ENCODE results near the gene TOB2. TPM values are rescaled to one million over a fixed set of nuclear protein-coding genes. Genes with fewer than 3 reads are reported as not detected.

Gene TOB2
- polyA plus RNA-seq, 1 experiment = 24.3 TPM

DNA sequence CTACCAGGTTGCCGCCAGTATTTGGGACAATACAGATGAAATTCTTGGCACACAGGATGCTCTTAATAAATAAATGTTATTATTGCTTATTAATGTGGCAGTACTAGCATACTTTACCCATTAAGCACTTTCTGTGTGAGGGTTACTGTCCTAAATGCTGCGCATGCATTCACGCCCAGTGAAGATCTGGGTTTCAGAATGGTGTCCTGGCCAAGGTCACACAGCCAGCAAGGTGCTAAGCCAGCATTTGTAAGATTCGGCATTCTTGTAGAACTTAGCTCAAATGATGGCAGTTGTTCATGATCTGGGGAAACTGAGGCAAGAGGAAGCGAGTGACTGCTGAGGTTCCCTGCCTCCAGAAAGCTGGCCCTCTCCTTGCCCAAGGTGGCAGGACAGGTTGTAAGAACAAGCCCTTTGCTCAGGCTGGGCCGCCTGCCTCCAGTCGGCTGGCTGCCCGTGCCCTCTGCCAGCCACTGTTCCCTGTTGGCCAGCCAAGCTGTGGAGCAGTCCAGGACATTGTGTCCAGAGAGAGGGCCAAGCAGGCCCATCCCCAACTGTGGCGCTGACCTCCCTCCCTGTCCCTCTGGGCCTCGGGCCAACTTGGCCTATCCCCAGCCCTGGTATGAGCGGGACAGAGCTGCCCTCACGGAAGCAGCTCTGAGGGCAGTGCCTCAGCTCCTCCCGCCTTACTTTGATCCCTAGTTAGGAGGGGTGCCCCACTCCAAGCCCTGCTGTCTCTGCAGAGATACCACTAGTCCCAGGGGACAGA lies 28.8 kb downstream of the TOB2 start:
- Histone ChIP-seq H3K36me3 (ENCODE audit: control insufficient read depth, insufficient read depth, low read length) (no peaks in the 10 kb centered on the region), H3K27me3 (ENCODE audit: control insufficient read depth, insufficient read depth, low read length) (no peaks in the 10 kb centered on the region), H3K4me3 (ENCODE audit: low read depth, low read length) (no peak overlapping the region)
- TF ChIP-seq, protein P1, sequence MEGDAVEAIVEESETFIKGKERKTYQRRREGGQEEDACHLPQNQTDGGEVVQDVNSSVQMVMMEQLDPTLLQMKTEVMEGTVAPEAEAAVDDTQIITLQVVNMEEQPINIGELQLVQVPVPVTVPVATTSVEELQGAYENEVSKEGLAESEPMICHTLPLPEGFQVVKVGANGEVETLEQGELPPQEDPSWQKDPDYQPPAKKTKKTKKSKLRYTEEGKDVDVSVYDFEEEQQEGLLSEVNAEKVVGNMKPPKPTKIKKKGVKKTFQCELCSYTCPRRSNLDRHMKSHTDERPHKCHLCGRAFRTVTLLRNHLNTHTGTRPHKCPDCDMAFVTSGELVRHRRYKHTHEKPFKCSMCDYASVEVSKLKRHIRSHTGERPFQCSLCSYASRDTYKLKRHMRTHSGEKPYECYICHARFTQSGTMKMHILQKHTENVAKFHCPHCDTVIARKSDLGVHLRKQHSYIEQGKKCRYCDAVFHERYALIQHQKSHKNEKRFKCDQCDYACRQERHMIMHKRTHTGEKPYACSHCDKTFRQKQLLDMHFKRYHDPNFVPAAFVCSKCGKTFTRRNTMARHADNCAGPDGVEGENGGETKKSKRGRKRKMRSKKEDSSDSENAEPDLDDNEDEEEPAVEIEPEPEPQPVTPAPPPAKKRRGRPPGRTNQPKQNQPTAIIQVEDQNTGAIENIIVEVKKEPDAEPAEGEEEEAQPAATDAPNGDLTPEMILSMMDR (IDR thresholded peaks at IDR 0.05; ENCODE audit: insufficient read depth, low read depth, low read length) = no peak
- ChIA-PET POLR2A (no interaction called here), CTCF (interaction anchor here (0.6 to 1.2 kb wide), 2 partner anchors 14 to 219 kb away, joined by 3 to 5 read pairs; no protein-coding TSS in a partner anchor)
- no peak for DNase-seq (ENCODE audit: low read depth)

DNA sequence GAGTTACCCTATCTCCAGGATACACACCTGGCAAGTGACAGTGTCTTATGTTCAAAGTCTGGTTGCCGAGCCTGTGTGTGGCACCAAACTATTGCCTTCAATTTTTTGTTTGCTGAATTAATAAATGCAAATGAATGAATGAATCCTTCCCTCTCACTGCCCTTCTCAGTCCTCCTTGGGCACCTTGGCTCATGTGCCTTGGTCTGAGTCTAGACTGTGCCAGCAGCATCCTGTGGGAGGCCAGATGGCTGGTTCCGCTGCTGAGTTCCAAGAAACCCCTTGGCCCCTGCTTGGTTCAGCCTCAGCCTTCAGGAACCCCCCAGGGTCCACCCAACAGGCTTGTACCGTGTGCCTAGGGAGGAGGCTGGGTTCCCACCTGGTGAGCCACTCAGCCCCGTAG lies 31.0 kb downstream of the TOB2 start:
- Histone ChIP-seq H3K36me3 (ENCODE audit: control insufficient read depth, insufficient read depth, low read length) (no peaks in the 10 kb centered on the region), H3K4me3 (ENCODE audit: low read depth, low read length) (no peak overlapping the region), H3K27me3 (ENCODE audit: control insufficient read depth, insufficient read depth, low read length) (no peaks in the 10 kb centered on the region)
- ChIA-PET CTCF (interaction anchor here (0.8 kb wide), 1 partner anchor 112 kb away, joined by 4 read pairs; no protein-coding TSS in a partner anchor), POLR2A (no interaction called here)
- TF ChIP-seq, protein P1 (IDR thresholded peaks at IDR 0.05; ENCODE audit: insufficient read depth, low read depth, low read length) = no peak
- no peak for DNase-seq (ENCODE audit: low read depth)

DNA sequence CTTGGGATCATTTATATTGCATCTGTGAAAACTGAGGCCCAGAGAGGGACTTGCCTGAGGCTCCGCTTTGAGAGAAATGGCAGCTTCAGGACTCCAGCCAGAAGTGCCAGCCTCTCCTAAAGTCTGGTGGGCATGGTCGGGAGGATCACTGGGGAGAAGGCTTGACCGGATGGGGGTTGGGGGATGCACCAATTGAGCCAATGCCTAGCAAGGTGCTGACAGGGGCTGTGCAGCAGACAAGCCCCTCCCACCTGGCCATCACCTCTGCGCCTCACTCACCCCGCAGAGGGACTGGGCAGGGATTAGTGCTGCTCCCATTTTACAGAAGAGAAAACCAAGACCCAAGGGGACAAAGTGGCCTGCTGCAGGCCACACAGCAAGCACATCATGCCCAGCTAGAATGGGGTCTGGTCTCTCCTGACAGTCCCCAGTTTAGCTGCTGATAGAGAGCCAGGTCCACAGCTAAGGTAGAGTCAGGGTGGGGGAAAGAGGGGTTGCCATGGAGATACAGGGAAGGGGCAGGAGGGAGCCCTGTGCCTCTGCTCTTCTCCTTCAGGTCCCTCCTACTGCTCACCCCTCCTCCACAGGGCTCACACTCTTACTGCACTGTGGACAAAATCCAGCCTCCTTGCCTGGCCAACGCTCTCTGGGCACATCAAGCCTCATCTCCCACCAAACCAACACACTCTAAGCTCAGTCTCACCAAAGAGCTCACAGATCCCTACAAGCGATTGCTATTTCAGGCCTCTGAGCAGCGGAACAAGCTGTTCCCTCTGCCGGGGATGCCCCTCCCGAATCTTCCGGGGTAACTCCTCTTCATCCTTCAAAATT lies 35.4 kb downstream of the TOB2 start:
- ChIA-PET CTCF (interaction anchor here (0.6 to 1.6 kb wide), 5 partner anchors 43 to 133 kb away, joined by 3 to 4 read pairs (median 3); partner anchors contain the start of gene POLR3H), POLR2A (no interaction called here)
- TF ChIP-seq, protein P1 (IDR thresholded peaks at IDR 0.05; ENCODE audit: insufficient read depth, low read depth, low read length) = no peak
- DNase-seq (ENCODE audit: low read depth) = no peak
- H3K36me3 ChIP-seq (ENCODE audit: control insufficient read depth, insufficient read depth, low read length) = no peaks in the 10 kb centered on the region
- no peak overlapping the region for H3K4me3 ChIP-seq (ENCODE audit: low read depth, low read length)
- H3K27me3 ChIP-seq (ENCODE audit: control insufficient read depth, insufficient read depth, low read length) = no peaks in the 10 kb centered on the region

DNA sequence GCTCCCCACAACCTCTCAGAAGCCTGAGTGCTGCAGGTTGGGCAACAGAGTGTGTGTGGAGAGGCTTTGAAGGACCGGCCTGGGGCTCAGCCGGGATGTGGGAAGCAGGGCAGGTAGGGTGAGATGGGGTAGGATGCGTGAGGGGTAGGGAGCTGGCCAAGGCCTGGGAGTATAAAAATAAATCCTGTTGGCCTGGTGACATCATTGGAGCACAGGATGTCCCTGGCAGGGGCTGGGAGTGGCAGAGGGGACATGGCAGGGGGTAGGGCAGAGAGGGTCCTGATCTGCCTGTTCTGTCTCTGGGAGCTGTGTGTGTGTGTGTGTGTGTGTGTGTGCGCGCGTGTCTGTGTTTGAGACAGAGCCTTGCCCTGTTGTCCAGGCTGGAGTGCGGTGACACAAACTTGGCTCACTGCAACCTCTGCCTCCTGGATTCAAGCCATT lies 36.3 kb downstream of the TOB2 start:
- no peaks in the 10 kb centered on the region for H3K36me3 ChIP-seq (ENCODE audit: control insufficient read depth, insufficient read depth, low read length)
- DNase-seq (ENCODE audit: low read depth) = no peak
- H3K27me3 ChIP-seq (ENCODE audit: control insufficient read depth, insufficient read depth, low read length) = no peaks in the 10 kb centered on the region
- CTCF ChIA-PET = interaction anchor here (0.8 to 1.3 kb wide), 4 partner anchors 54 to 133 kb away, joined by 3 to 4 read pairs (median 3); partner anchors contain the start of gene POLR3H
- no peak overlapping the region for H3K4me3 ChIP-seq (ENCODE audit: low read depth, low read length)
- POLR2A ChIA-PET = interaction anchor here (0.6 kb wide), 1 partner anchor 114 kb away, joined by 3 read pairs; no protein-coding TSS in a partner anchor
- TF ChIP-seq, protein P1 (IDR thresholded peaks at IDR 0.05; ENCODE audit: insufficient read depth, low read depth, low read length) = no peak

DNA sequence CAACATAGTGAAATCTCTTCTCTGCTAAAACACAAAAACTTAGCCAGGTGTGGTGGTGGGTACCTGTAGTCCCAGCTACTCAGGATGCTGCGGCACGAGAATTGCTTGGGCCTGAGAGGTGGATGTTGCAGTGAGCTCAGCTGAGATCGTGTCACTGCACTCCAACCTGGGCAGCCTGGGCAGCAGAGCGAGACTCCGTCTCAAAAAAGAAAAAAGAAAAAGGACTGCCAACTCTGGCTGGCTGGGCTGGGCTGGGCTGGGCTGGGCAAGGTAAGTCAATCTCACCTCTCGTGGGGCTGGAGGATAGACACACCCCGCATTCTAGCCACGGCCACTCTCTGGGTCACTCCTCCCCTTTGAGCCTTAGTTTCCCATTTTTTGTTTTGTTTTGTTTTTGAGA lies 37.9 kb downstream of the TOB2 start:
- H3K4me3 ChIP-seq (ENCODE audit: low read depth, low read length) = no peak overlapping the region
- TF ChIP-seq, protein P1 (IDR thresholded peaks at IDR 0.05; ENCODE audit: insufficient read depth, low read depth, low read length) = no peak
- POLR2A ChIA-PET = no interaction called here
- no peaks in the 10 kb centered on the region for H3K36me3 ChIP-seq (ENCODE audit: control insufficient read depth, insufficient read depth, low read length)
- no peaks in the 10 kb centered on the region for H3K27me3 ChIP-seq (ENCODE audit: control insufficient read depth, insufficient read depth, low read length)
- CTCF ChIA-PET = no interaction called here
- DNase-seq (ENCODE audit: low read depth) = no peak

All from BJ (cell line).